ENCODE data around the gene VRK3.
"Not testable (repeated sequence)": the region's sequence is repeated elsewhere in the genome, so short reads cannot be mapped to it uniquely, and the experiment has no call there.

Gene VRK3, protein sequence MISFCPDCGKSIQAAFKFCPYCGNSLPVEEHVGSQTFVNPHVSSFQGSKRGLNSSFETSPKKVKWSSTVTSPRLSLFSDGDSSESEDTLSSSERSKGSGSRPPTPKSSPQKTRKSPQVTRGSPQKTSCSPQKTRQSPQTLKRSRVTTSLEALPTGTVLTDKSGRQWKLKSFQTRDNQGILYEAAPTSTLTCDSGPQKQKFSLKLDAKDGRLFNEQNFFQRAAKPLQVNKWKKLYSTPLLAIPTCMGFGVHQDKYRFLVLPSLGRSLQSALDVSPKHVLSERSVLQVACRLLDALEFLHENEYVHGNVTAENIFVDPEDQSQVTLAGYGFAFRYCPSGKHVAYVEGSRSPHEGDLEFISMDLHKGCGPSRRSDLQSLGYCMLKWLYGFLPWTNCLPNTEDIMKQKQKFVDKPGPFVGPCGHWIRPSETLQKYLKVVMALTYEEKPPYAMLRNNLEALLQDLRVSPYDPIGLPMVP

DNA sequence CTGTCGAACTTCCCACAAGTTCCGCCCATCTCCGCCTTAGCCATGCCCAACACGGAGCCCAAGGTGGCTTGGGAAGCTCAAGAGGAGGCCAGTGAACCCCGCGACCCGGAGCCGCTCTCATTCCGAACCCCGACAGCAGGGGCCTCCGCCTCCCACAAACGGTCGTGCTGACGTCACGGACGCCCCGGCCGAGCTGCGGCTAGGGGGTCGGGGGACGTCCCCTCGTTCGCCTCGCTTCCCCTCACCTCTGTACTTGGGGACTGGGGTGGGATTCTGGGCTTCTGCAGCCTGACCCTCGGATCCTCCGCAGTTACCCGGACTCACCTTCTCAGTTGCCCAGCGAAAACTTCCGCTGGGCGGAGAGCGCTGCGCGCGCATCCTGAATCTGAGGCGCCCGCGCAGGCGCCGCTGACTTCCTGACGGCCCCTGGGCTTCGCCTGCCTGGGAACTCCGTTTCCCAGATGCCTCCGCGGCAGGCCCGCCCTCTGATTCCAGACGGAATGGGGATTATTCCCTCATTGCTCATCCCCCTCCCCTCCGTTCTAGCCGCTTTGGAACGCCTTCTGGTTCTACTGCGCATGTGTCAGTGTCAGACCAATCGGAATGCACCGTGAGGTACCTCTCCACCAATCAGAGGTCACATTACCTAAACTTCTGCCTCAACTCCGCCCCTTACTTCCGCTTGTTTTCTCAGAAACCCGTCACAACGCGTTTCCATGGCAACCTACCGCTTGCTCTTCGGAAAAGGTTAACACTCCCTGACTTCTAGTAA is at the start of gene VRK3:
TSS of gene VRK3 (minus strand) at position 351 of the 772 bp plus-strand sequence. CDS start 9,210 bp downstream, outside the sequence.
- no peaks in the 10 kb centered on the region for H4K20me1 ChIP-seq (ENCODE audit: insufficient read depth)
- H3K9ac ChIP-seq = peak within 1 kb of the TSS; percentile 51; the same call in 1 of the 2 replicates
- H3K79me2 ChIP-seq (ENCODE audit: insufficient read depth, low read depth) = peaks cover 40% of the 10 kb centered on the region

DNA sequence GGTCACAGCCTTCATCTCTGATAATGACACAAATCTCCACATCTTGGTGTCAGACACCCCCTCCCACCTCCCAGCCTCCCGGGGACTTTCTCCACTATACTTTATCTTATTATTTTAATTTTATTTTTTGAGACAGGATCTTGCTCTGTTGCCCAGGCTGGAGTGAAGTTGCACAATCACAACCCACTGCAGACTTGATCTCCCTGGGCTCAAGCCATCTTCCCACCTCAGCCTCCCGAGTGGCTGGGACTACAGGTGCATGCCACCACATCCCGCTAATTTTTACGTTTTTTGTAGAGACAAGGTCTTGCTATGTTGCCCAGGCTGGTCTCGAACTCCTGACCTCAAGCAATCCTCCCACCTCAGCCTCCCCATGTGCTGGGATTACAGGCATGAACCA is 43.2 kb upstream of the VRK3 start:
- not testable (repeated sequence) for H3K27ac ChIP-seq; H3K4me3 ChIP-seq (IDR thresholded peaks at IDR 0.05; ENCODE audit: insufficient read depth, low read depth, low read length); H3K36me3 ChIP-seq (ENCODE audit: insufficient read depth); H3K9ac ChIP-seq; H3K4me1 ChIP-seq (ENCODE audit: low read depth, poor library complexity, severe bottlenecking); H4K20me1 ChIP-seq (ENCODE audit: insufficient read depth); H3K4me2 ChIP-seq; H3K79me2 ChIP-seq (ENCODE audit: insufficient read depth, low read depth); H2AFZ ChIP-seq (ENCODE audit: low read depth)
- H3K27me3 ChIP-seq (ENCODE audit: insufficient read depth, low read depth) = peaks cover 71% of the 10 kb centered on the region

More for the DNA sequence above, at the start of gene VRK3:
- H3K36me3 ChIP-seq (ENCODE audit: insufficient read depth) = no peaks in the 10 kb centered on the region
- peaks cover 15% of the 10 kb centered on the region for H3K4me1 ChIP-seq (ENCODE audit: low read depth, poor library complexity, severe bottlenecking)
- TF ChIP-seq, protein P1, sequence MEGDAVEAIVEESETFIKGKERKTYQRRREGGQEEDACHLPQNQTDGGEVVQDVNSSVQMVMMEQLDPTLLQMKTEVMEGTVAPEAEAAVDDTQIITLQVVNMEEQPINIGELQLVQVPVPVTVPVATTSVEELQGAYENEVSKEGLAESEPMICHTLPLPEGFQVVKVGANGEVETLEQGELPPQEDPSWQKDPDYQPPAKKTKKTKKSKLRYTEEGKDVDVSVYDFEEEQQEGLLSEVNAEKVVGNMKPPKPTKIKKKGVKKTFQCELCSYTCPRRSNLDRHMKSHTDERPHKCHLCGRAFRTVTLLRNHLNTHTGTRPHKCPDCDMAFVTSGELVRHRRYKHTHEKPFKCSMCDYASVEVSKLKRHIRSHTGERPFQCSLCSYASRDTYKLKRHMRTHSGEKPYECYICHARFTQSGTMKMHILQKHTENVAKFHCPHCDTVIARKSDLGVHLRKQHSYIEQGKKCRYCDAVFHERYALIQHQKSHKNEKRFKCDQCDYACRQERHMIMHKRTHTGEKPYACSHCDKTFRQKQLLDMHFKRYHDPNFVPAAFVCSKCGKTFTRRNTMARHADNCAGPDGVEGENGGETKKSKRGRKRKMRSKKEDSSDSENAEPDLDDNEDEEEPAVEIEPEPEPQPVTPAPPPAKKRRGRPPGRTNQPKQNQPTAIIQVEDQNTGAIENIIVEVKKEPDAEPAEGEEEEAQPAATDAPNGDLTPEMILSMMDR (conservative IDR thresholded peaks at IDR 0.05; ENCODE audit: low read depth, low read length) = no peak
- peak within 1 kb of the TSS; percentile 41 for H3K27ac ChIP-seq
- H3K4me2 ChIP-seq = peak within 1 kb of the TSS; percentile 91
- H3K27me3 ChIP-seq (ENCODE audit: insufficient read depth, low read depth) = no peaks in the 10 kb centered on the region
- H3K4me3 ChIP-seq (IDR thresholded peaks at IDR 0.05; ENCODE audit: insufficient read depth, low read depth, low read length) = no peak within 1 kb of the TSS
- H2AFZ ChIP-seq (ENCODE audit: low read depth) = peak within 1 kb of the TSS; percentile 70

DNA sequence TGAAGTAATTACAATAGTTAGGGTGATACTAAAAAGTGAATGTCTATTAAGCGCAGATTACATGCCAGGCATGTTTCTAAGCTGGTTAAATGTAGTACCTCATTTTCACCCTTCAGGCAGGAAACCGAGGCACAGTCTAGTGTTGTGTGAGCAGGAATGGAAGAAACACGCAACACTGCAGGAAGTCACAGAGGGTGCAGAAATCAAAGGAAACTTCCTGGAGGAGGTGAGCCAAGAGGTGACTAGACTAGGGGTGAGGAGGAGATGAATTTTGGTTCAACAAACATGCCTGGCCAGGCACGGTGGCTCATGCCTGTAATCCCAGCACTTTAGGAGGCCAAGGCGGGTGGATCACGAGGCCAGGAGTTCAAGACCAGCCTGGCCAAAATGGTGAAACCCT is 42.4 kb upstream of the VRK3 start:
- H3K27me3 ChIP-seq (ENCODE audit: insufficient read depth, low read depth) = peaks cover 64% of the 10 kb centered on the region
- H4K20me1 ChIP-seq (ENCODE audit: insufficient read depth) = no peaks in the 10 kb centered on the region
- no peak overlapping the region for H3K9ac ChIP-seq
- no peak overlapping the region for H2AFZ ChIP-seq (ENCODE audit: low read depth)
- no peaks in the 10 kb centered on the region for H3K4me1 ChIP-seq (ENCODE audit: low read depth, poor library complexity, severe bottlenecking)
- no peaks in the 10 kb centered on the region for H3K36me3 ChIP-seq (ENCODE audit: insufficient read depth)
- no peaks in the 10 kb centered on the region for H3K79me2 ChIP-seq (ENCODE audit: insufficient read depth, low read depth)
- no peak overlapping the region for H3K27ac ChIP-seq
- TF ChIP-seq, protein P1 (conservative IDR thresholded peaks at IDR 0.05; ENCODE audit: low read depth, low read length) = no peak
- no peak overlapping the region for H3K4me3 ChIP-seq (IDR thresholded peaks at IDR 0.05; ENCODE audit: insufficient read depth, low read depth, low read length)
- no peak overlapping the region for H3K4me2 ChIP-seq

DNA sequence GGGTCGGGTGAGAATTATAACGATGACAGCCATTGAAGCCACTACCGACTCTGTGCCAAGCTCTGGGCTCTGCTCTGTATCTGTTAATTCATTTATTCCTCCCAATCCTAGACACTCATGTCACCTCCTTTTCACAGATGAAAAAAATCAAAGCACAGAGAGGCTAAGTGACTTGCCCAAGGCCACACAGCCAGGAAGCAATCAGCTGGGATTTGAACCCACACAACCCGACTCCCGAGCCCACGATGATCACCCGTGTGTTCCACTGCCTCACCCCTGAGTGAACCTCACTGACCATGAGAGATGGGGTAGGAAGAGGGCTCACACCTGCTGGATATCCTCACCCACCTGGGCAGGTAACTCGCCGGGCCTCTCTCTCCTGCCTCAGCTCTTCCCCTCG is 40.8 kb upstream of the VRK3 start:
- no peak overlapping the region for H2AFZ ChIP-seq (ENCODE audit: low read depth)
- no peaks in the 10 kb centered on the region for H3K36me3 ChIP-seq (ENCODE audit: insufficient read depth)
- no peaks in the 10 kb centered on the region for H3K79me2 ChIP-seq (ENCODE audit: insufficient read depth, low read depth)
- TF ChIP-seq, protein P1 (conservative IDR thresholded peaks at IDR 0.05; ENCODE audit: low read depth, low read length) = no peak
- H4K20me1 ChIP-seq (ENCODE audit: insufficient read depth) = no peaks in the 10 kb centered on the region
- H3K4me2 ChIP-seq = no peak overlapping the region
- no peak overlapping the region for H3K27ac ChIP-seq
- no peaks in the 10 kb centered on the region for H3K4me1 ChIP-seq (ENCODE audit: low read depth, poor library complexity, severe bottlenecking)
- peaks cover 53% of the 10 kb centered on the region for H3K27me3 ChIP-seq (ENCODE audit: insufficient read depth, low read depth)
- H3K4me3 ChIP-seq (IDR thresholded peaks at IDR 0.05; ENCODE audit: insufficient read depth, low read depth, low read length) = no peak overlapping the region
- no peak overlapping the region for H3K9ac ChIP-seq
